ENCODE results near the gene TMPRSS3. TPM values are rescaled to one million over a fixed set of nuclear protein-coding genes. Genes with fewer than 3 reads are reported as not detected.

Gene TMPRSS3
- total RNA-seq, 4 donors from 2014 or later, result not detected

DNA sequence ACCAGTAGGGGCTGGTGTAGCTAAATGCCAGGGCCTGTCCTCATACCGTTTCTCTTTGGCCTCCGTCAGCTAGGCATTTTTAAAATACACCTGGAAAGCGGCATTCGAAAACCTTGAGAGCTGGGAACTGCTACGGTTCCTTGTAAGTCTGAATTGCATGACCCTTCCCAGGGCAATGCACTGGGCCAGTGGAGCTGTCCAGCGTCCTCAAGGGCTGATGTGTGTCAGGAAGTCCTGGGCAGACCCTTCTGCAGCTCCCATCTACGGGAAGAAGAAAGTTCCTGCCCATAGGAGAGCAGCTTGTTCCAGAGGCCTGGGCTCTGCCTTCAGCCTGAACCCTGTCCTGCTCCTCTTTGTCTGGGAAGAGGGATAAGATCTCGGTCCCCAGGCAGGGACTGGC lies 41.9 kb upstream of the TMPRSS3 start:
- no peak overlapping the region for H3K27ac ChIP-seq
- no peak for TF ChIP-seq EP300 (IDR thresholded peaks at IDR 0.05)
- no peaks in the 10 kb centered on the region for H3K27me3 ChIP-seq
- no peak overlapping the region for H3K4me3 ChIP-seq
- H3K36me3 ChIP-seq, result no peaks in the 10 kb centered on the region
- no peaks in the 10 kb centered on the region for H3K4me1 ChIP-seq
- DNase-seq (ENCODE audit: low spot score in 2 of 2), result no peak
- H3K9me3 ChIP-seq, result peaks cover 0 to 18% (median 0%) of the 10 kb centered on the region in 4 donors
- 48 to 50% methylated on average over 8 of the region's 8 CpGs for WGBS, 2 donors

DNA sequence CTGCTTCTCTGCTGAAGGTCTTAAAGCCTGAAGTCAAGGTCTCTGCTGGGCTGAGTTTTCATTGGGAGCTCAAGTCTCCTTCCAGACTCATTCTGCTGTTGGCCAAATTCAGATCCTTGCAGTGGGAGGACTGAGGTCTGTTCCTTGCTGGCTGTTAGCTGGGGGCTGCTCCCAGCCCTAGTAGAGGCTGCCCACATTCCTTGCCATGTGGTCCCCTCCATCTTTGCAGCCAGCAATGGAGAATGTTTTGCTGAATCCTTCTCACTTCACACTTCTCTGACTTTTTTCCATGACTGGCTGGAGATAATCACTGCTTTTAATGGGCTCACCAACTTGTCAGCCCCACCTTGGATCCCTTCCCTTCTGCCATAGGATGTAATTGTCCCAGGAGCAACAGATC lies 41.1 kb upstream of the TMPRSS3 start:
- H3K27ac ChIP-seq, result no peak overlapping the region
- H3K36me3 ChIP-seq, result no peaks in the 10 kb centered on the region
- H3K27me3 ChIP-seq, result no peaks in the 10 kb centered on the region
- H3K4me1 ChIP-seq, result no peaks in the 10 kb centered on the region
- no peak for DNase-seq (ENCODE audit: low spot score in 2 of 2)
- H3K4me3 ChIP-seq, result no peak overlapping the region
- TF ChIP-seq POLR2A (IDR thresholded peaks at IDR 0.05) (no peak), EP300 (IDR thresholded peaks at IDR 0.05) (no peak)
- TF ChIP-seq, protein P1, sequence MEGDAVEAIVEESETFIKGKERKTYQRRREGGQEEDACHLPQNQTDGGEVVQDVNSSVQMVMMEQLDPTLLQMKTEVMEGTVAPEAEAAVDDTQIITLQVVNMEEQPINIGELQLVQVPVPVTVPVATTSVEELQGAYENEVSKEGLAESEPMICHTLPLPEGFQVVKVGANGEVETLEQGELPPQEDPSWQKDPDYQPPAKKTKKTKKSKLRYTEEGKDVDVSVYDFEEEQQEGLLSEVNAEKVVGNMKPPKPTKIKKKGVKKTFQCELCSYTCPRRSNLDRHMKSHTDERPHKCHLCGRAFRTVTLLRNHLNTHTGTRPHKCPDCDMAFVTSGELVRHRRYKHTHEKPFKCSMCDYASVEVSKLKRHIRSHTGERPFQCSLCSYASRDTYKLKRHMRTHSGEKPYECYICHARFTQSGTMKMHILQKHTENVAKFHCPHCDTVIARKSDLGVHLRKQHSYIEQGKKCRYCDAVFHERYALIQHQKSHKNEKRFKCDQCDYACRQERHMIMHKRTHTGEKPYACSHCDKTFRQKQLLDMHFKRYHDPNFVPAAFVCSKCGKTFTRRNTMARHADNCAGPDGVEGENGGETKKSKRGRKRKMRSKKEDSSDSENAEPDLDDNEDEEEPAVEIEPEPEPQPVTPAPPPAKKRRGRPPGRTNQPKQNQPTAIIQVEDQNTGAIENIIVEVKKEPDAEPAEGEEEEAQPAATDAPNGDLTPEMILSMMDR (IDR thresholded peaks at IDR 0.05), result no peak
- peaks cover 0 to 26% (median 2%) of the 10 kb centered on the region in 4 donors for H3K9me3 ChIP-seq

DNA sequence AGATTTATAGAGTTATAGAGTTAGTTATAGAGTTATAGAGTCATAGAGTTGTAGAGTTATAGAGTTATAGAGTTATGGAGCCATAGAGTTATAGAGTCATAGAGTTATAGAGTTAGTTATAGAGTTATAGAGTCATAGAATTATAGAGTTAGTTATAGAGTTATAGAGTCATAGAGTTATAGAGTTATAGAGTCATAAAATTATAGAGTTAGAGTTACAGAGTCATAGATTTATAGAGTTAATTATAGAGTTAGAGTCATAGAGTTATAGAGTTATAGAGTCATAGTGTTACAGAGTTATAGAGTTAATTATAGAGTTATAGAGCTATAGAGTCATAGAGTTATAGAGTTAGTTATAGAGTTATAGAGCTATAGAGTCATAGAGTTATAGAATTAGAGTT lies 40.0 kb upstream of the TMPRSS3 start:
- TF ChIP-seq POLR2A (IDR thresholded peaks at IDR 0.05) (no peak), EP300 (IDR thresholded peaks at IDR 0.05) (no peak)
- TF ChIP-seq, protein P1 (IDR thresholded peaks at IDR 0.05), result no peak
- peaks cover 0 to 35% (median 2%) of the 10 kb centered on the region in 4 donors for H3K9me3 ChIP-seq
- H3K27me3 ChIP-seq, result no peaks in the 10 kb centered on the region

DNA sequence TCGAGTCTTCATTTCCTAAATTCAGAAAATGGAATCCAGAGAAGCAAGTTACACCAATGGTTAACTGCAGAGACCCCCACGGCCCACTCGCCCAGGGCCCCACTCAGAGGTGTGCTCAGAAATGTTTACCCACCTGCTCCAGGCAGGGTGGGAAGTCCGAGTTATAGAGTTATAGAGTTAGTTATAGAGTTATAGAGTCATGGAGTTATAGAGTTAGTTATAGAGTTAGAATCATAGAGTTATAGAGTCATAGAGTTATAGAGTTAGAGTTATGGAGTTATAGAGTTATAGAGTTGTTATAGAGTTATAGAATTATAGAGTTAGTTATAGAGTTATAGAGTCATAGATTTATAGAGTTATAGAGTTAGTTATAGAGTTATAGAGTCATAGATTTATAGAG lies 39.5 kb upstream of the TMPRSS3 start:
- H3K27me3 ChIP-seq, result no peaks in the 10 kb centered on the region

More for the DNA sequence above, 40.0 kb upstream of the TMPRSS3 start:
- Histone ChIP-seq H3K4me1 (no peaks in the 10 kb centered on the region), H3K27ac (no peak overlapping the region), H3K36me3 (no peaks in the 10 kb centered on the region), H3K4me3 (no peak overlapping the region)
- DNase-seq (ENCODE audit: low spot score in 2 of 2), result no peak

DNA sequence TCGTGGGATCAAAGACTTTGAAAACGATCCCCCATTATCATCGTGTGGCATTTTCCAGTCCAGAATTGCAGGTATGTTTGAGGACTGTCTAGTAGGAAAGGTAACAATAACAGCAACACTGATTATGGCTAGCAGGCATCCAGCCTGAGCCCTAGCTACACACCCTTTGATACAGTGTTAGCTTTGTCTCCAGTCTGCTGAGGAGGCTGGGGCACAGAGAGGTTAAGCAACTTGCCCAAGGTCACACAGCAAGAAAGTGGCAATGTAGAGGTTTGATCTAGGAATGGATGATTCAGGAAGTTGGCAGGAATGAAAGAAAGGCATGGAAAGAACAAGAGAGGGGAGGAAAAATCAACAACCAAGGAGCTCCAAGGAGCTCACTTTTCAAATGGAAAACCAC lies 39.0 kb upstream of the TMPRSS3 start:
- TF ChIP-seq EP300 (IDR thresholded peaks at IDR 0.05) (no peak), POLR2A (IDR thresholded peaks at IDR 0.05) (no peak)
- TF ChIP-seq, protein P1 (IDR thresholded peaks at IDR 0.05), result no peak

More for the DNA sequence above, 39.5 kb upstream of the TMPRSS3 start:
- 74 to 86% methylated on average over 4 of the region's 4 CpGs for WGBS, 2 donors
- TF ChIP-seq POLR2A (IDR thresholded peaks at IDR 0.05) (no peak), EP300 (IDR thresholded peaks at IDR 0.05) (no peak)
- TF ChIP-seq, protein P1 (IDR thresholded peaks at IDR 0.05), result no peak
- Histone ChIP-seq H3K4me1 (no peaks in the 10 kb centered on the region), H3K9me3 (peaks cover 0 to 35% (median 2%) of the 10 kb centered on the region in 4 donors), H3K4me3 (no peak overlapping the region), H3K36me3 (no peaks in the 10 kb centered on the region), H3K27ac (no peak overlapping the region)
- no peak for DNase-seq (ENCODE audit: low spot score in 2 of 2)

More for the DNA sequence above, 39.0 kb upstream of the TMPRSS3 start:
- Histone ChIP-seq H3K27me3 (no peaks in the 10 kb centered on the region), H3K36me3 (no peaks in the 10 kb centered on the region), H3K27ac (no peak overlapping the region), H3K4me1 (no peaks in the 10 kb centered on the region), H3K9me3 (peaks cover 0 to 35% (median 2%) of the 10 kb centered on the region in 4 donors), H3K4me3 (no peak overlapping the region)
- WGBS, 2 donors, result 62 to 92% methylated on average over 3 of the region's 3 CpGs
- no peak for DNase-seq (ENCODE audit: low spot score in 2 of 2)
